Measurements from ENCODE around the gene NIT1.

Gene NIT1

DNA sequence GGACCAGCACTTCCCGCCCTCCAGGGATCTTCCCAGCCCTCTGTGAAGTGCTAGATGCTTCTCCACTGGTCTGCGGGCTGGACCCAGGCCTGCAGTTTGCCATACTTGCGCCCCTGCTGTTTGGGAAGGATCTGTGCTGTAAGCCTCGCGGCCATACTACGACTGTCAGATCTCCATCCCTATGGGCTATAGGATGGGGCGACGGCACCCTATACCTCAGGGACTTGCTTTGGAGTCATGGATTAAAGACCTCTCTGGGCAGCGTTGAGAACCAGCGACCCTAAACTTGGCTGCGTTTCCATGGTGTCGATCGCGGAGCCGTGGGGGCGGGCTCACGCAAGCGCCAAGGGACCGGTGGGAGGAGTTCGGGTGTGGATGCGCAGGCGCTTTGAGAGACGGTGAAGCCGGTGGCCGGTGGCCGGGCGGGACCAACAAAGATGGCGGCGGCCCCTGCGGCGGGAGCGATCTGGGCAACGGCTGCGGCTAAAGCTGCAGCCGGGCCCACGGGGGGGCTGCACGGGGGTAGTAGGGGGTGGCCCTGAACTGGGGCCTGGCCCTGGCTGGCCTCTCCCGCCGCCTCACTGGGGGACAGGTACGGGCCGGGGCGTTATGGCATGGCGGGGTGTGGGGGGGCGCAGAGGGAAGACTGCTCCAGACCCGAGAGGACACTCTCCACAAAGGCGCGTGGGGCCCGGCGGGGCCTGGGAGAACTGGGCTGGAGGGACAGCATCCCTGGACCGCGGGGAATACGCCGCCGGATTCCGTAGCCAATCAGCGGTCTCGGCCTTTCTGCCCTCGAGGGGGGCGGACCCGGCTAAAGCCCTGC lies 41.4 kb downstream of the NIT1 start, which contains the start of gene USP21:
TSS of gene USP21 (plus strand) at position 414 of the 826 bp plus-strand sequence. CDS start 1,141 bp downstream, outside the sequence.
- peak within 1 kb of the TSS; percentile 87 for H3K4me3 ChIP-seq (ENCODE audit: insufficient read depth, low read length, poor library complexity, severe bottlenecking)
- peak within 1 kb of the TSS; percentile 96 for H2AFZ ChIP-seq (ENCODE audit: low read depth, low read length, severe bottlenecking)
- no peaks in the 10 kb centered on the region for H3K9me2 ChIP-seq (replicated peaks; ENCODE audit: insufficient read depth, low read length)
- no peaks in the 10 kb centered on the region for H3K9me3 ChIP-seq (ENCODE audit: insufficient read depth, low read length)
- no peaks in the 10 kb centered on the region for H4K20me1 ChIP-seq (ENCODE audit: low read depth, low read length)
- H3F3A ChIP-seq (ENCODE audit: insufficient read depth): peaks cover 10% of the 10 kb centered on the region; the same call in 1 of the 2 replicates
- peak within 1 kb of the TSS; percentile 96 for H3K9ac ChIP-seq (ENCODE audit: low read length)
- H3K27me3 ChIP-seq (ENCODE audit: low read length): no peaks in the 10 kb centered on the region
- H3K4me2 ChIP-seq (ENCODE audit: low read depth, low read length, poor library complexity, severe bottlenecking): peak within 1 kb of the TSS; percentile 97
- TF ChIP-seq, protein P1, sequence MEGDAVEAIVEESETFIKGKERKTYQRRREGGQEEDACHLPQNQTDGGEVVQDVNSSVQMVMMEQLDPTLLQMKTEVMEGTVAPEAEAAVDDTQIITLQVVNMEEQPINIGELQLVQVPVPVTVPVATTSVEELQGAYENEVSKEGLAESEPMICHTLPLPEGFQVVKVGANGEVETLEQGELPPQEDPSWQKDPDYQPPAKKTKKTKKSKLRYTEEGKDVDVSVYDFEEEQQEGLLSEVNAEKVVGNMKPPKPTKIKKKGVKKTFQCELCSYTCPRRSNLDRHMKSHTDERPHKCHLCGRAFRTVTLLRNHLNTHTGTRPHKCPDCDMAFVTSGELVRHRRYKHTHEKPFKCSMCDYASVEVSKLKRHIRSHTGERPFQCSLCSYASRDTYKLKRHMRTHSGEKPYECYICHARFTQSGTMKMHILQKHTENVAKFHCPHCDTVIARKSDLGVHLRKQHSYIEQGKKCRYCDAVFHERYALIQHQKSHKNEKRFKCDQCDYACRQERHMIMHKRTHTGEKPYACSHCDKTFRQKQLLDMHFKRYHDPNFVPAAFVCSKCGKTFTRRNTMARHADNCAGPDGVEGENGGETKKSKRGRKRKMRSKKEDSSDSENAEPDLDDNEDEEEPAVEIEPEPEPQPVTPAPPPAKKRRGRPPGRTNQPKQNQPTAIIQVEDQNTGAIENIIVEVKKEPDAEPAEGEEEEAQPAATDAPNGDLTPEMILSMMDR (IDR thresholded peaks at IDR 0.05; ENCODE audit: insufficient read depth, low read length, poor library complexity, severe bottlenecking): no peak
- no peak for TF ChIP-seq EZH2phosphoT487 (conservative IDR thresholded peaks at IDR 0.05; ENCODE audit: low read length)
- H3K27ac ChIP-seq (ENCODE audit: low read depth, low read length): peak within 1 kb of the TSS; percentile 59
- H3K79me2 ChIP-seq (ENCODE audit: insufficient read depth, low read length): peaks cover 8% of the 10 kb centered on the region
- no peaks in the 10 kb centered on the region for H3K36me3 ChIP-seq (ENCODE audit: low read length)

DNA sequence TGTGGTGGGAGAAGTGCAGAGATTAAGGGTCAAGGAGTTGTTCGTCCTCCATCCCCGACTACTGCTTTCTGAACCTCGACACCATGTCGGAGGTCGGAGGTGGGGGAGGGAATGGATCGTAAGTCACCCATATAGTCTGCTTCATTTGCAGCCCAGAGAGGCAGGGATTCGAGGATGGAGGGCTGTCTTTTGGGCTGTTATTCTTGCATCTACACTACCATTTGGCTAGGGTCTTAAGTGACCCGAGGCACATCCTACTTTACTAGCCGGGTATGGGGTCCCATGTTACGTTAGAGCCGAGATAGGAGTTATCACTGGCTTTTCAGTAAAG lies 42.0 kb downstream of the NIT1 start:
- Histone ChIP-seq H3K9ac (ENCODE audit: low read length) (peak overlapping the region; percentile 96), H3K9me3 (ENCODE audit: insufficient read depth, low read length) (no peaks in the 10 kb centered on the region), H3F3A (ENCODE audit: insufficient read depth) (peaks cover 10% of the 10 kb centered on the region; the same call in 1 of the 2 replicates), H3K4me3 (ENCODE audit: insufficient read depth, low read length, poor library complexity, severe bottlenecking) (peak overlapping the region; percentile 87), H3K9me2 (replicated peaks; ENCODE audit: insufficient read depth, low read length) (no peaks in the 10 kb centered on the region), H3K36me3 (ENCODE audit: low read length) (no peaks in the 10 kb centered on the region), H3K27ac (ENCODE audit: low read depth, low read length) (peak overlapping the region; percentile 59), H3K4me2 (ENCODE audit: low read depth, low read length, poor library complexity, severe bottlenecking) (peak overlapping the region; percentile 97), H3K79me2 (ENCODE audit: insufficient read depth, low read length) (peaks cover 6% of the 10 kb centered on the region; the same call in 1 of the 2 replicates), H3K27me3 (ENCODE audit: low read length) (no peaks in the 10 kb centered on the region), H4K20me1 (ENCODE audit: low read depth, low read length) (no peaks in the 10 kb centered on the region), H2AFZ (ENCODE audit: low read depth, low read length, severe bottlenecking) (peak overlapping the region; percentile 96)
- no peak for TF ChIP-seq EZH2phosphoT487 (conservative IDR thresholded peaks at IDR 0.05; ENCODE audit: low read length)
- TF ChIP-seq, protein P1 (IDR thresholded peaks at IDR 0.05; ENCODE audit: insufficient read depth, low read length, poor library complexity, severe bottlenecking): no peak

DNA sequence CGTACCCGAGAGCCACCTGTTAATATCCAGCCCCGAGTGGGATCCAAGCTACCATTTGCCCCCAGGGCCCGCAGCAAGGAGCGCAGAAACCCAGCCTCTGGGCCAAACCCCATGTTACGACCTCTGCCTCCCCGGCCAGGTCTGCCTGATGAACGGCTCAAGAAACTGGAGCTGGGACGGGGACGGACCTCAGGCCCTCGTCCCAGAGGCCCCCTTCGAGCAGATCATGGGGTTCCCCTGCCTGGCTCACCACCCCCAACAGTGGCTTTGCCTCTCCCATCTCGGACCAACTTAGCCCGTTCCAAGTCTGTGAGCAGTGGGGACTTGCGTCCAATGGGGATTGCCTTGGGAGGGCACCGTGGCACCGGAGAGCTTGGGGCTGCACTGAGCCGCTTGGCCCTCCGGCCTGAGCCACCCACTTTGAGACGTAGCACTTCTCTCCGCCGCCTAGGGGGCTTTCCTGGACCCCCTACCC lies 42.8 kb downstream of the NIT1 start:
- H3K36me3 ChIP-seq (ENCODE audit: low read length): no peaks in the 10 kb centered on the region
- H3K27me3 ChIP-seq (ENCODE audit: low read length): no peaks in the 10 kb centered on the region
- H2AFZ ChIP-seq (ENCODE audit: low read depth, low read length, severe bottlenecking): no peak overlapping the region
- peaks cover 15% of the 10 kb centered on the region; the same call in 1 of the 2 replicates for H3F3A ChIP-seq (ENCODE audit: insufficient read depth)
- no peak overlapping the region for H3K4me2 ChIP-seq (ENCODE audit: low read depth, low read length, poor library complexity, severe bottlenecking)
- no peaks in the 10 kb centered on the region for H3K9me3 ChIP-seq (ENCODE audit: insufficient read depth, low read length)
- peaks cover 6% of the 10 kb centered on the region; the same call in 1 of the 2 replicates for H3K79me2 ChIP-seq (ENCODE audit: insufficient read depth, low read length)
- H3K4me3 ChIP-seq (ENCODE audit: insufficient read depth, low read length, poor library complexity, severe bottlenecking): no peak overlapping the region
- no peak overlapping the region for H3K27ac ChIP-seq (ENCODE audit: low read depth, low read length)
- TF ChIP-seq EZH2phosphoT487 (conservative IDR thresholded peaks at IDR 0.05; ENCODE audit: low read length): no peak
- TF ChIP-seq, protein P1 (IDR thresholded peaks at IDR 0.05; ENCODE audit: insufficient read depth, low read length, poor library complexity, severe bottlenecking): no peak
- no peaks in the 10 kb centered on the region for H3K9me2 ChIP-seq (replicated peaks; ENCODE audit: insufficient read depth, low read length)
- no peaks in the 10 kb centered on the region for H4K20me1 ChIP-seq (ENCODE audit: low read depth, low read length)
- peak overlapping the region; percentile 96; the same call in 1 of the 2 replicates for H3K9ac ChIP-seq (ENCODE audit: low read length)
